ENCODE data around the gene RAB15.

The RAB15 gene

DNA sequence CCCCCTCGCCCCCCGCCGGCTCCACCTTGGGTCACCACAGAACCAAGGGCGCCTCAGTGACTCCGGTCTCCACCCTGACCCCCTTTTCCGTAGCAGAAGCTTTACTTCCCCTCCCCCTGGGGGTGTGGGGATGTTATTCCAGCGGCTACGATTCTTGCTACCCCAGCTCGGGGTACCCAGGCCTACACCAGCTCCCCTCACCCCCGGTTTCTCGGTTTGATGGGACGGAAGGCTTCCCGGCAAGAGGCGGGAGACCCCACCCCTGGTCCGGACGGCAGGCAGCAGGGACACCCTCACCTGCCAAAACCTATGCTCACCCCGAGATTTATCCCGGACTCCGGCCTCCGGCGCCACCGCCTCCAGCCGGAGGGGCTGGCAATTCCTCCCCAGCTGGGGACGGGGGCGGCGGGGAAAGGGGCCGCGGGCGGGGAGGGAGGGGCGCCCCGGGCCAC lies 619 bp downstream of the RAB15 start:
- H3K27ac ChIP-seq (ENCODE audit: low read length, poor library complexity, severe bottlenecking): peak overlapping the region; percentile 60
- WGBS: 0% methylated on average over 12 of the region's 31 CpGs
- H3K9me3 ChIP-seq (ENCODE audit: control insufficient read depth, low read length): no peaks in the 10 kb centered on the region
- H4K91ac ChIP-seq (ENCODE audit: low read length): no peak overlapping the region
- peaks cover 2% of the 10 kb centered on the region for H3K79me1 ChIP-seq (replicated peaks; ENCODE audit: low read length, poor library complexity, severe bottlenecking)
- peak overlapping the region; percentile 87 for H3K4me2 ChIP-seq (ENCODE audit: low read length, poor library complexity, severe bottlenecking)
- DNase-seq: no peak
- peaks cover 0 to 8% of the 10 kb centered on the region in 2 experiments for H3K36me3 ChIP-seq (ENCODE audit: control insufficient read depth in 1 of 2, insufficient read depth in 2 of 2, low read depth in 1 of 2, low read length in 2 of 2)
- H3K27me3 ChIP-seq (ENCODE audit: control insufficient read depth in 1 of 2, insufficient read depth in 1 of 2, low read length in 2 of 2): peaks cover 0 to 7% of the 10 kb centered on the region in 2 experiments
- H3K4ac ChIP-seq (ENCODE audit: low read depth in 1 of 2, low read length in 2 of 2): no peak overlapping the region
- peak overlapping the region; percentile 70 for H3K9ac ChIP-seq (ENCODE audit: low read length)
- H2BK12ac ChIP-seq (ENCODE audit: low read length in 2 of 2): no peak overlapping the region
- H3K4me3 ChIP-seq (ENCODE audit: insufficient read depth in 1 of 2, low read depth in 1 of 2, low read length in 2 of 2): peak overlapping the region; percentile 76 to 77
- peak overlapping the region; percentile 7 for H4K8ac ChIP-seq (ENCODE audit: low read length)
- H3K14ac ChIP-seq (ENCODE audit: low read length in 2 of 2): peak overlapping the region in 1 of 2 experiments; percentile 26
- no peak overlapping the region for H2BK120ac ChIP-seq (ENCODE audit: low read depth, low read length)
- H2AK5ac ChIP-seq (ENCODE audit: low read length, severe bottlenecking): peak overlapping the region; percentile 74
- peak overlapping the region in 1 of 2 experiments; percentile 91 for H3K18ac ChIP-seq (ENCODE audit: low read depth in 1 of 2, low read length in 2 of 2)
- no peak overlapping the region for H3K23ac ChIP-seq (ENCODE audit: low read length in 2 of 2)
- H2BK15ac ChIP-seq (ENCODE audit: low read depth, poor library complexity, severe bottlenecking): no peak overlapping the region
- H3K4me1 ChIP-seq (ENCODE audit: control insufficient read depth, insufficient read depth, low read depth, low read length): peaks cover 34% of the 10 kb centered on the region
- H2BK5ac ChIP-seq (ENCODE audit: low read depth, low read length, poor library complexity, severe bottlenecking): peak overlapping the region; percentile 10
- H2AFZ ChIP-seq (ENCODE audit: low read depth, low read length): peak overlapping the region; percentile 37

DNA sequence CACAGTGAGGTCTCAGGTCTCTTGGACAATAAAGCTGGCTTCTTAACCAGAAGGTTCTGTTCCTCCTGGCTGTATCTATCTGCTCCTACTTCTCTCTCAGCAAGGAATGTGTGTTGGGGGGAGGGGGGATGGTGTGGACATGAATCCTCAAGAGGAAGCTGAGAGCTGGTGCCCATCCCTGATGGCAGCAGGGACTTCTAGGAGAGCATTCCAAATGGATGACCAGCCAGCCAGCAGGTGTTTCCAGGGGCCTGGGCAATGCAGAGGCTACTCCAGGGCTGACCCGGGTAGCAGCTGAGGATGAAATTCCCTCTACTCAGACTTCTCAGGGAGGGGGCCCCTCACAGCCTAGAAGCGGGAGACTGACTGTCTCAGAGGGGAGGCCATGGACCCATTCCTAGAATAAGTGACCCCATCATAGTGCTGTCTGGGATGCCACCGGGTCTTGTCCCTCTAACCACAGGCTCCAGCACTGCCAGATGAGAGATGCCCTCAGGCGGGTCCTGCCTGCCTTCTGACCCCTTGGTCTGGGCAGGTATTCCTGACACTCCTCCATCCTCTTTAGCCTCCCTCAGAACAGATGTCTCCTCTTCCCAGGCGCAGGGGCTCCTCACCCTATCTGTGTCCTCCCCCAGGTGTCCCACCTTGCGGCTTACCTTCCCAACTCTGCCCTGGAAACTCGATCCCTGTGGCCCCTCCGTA lies 1.2 kb downstream of the RAB15 start:
- WGBS: 44% methylated on average over 8 of the region's 8 CpGs
- peak overlapping the region; percentile 76 to 77 for H3K4me3 ChIP-seq (ENCODE audit: insufficient read depth in 1 of 2, low read depth in 1 of 2, low read length in 2 of 2)
- H4K8ac ChIP-seq (ENCODE audit: low read length): no peak overlapping the region
- peaks cover 37% of the 10 kb centered on the region for H3K4me1 ChIP-seq (ENCODE audit: control insufficient read depth, insufficient read depth, low read depth, low read length)
- H3K4me2 ChIP-seq (ENCODE audit: low read length, poor library complexity, severe bottlenecking): peak overlapping the region; percentile 87
- H2BK12ac ChIP-seq (ENCODE audit: low read length in 2 of 2): no peak overlapping the region
- peak overlapping the region; percentile 74 for H2AK5ac ChIP-seq (ENCODE audit: low read length, severe bottlenecking)
- no peak overlapping the region for H4K91ac ChIP-seq (ENCODE audit: low read length)
- H3K36me3 ChIP-seq (ENCODE audit: control insufficient read depth in 1 of 2, insufficient read depth in 2 of 2, low read depth in 1 of 2, low read length in 2 of 2): peaks cover 0 to 10% of the 10 kb centered on the region in 2 experiments
- H3K14ac ChIP-seq (ENCODE audit: low read length in 2 of 2): no peak overlapping the region
- H2AFZ ChIP-seq (ENCODE audit: low read depth, low read length): no peak overlapping the region
- no peak overlapping the region for H2BK120ac ChIP-seq (ENCODE audit: low read depth, low read length)
- no peak overlapping the region for H3K18ac ChIP-seq (ENCODE audit: low read depth in 1 of 2, low read length in 2 of 2)
- no peak overlapping the region for H2BK15ac ChIP-seq (ENCODE audit: low read depth, poor library complexity, severe bottlenecking)
- peaks cover 0 to 7% of the 10 kb centered on the region in 2 experiments for H3K27me3 ChIP-seq (ENCODE audit: control insufficient read depth in 1 of 2, insufficient read depth in 1 of 2, low read length in 2 of 2)
- peaks cover 2% of the 10 kb centered on the region for H3K79me1 ChIP-seq (replicated peaks; ENCODE audit: low read length, poor library complexity, severe bottlenecking)
- peak overlapping the region; percentile 70 for H3K9ac ChIP-seq (ENCODE audit: low read length)
- no peak for DNase-seq
- peak overlapping the region; percentile 60 for H3K27ac ChIP-seq (ENCODE audit: low read length, poor library complexity, severe bottlenecking)
- H3K4ac ChIP-seq (ENCODE audit: low read depth in 1 of 2, low read length in 2 of 2): peak overlapping the region in 1 of 2 experiments; percentile 13
- H2BK5ac ChIP-seq (ENCODE audit: low read depth, low read length, poor library complexity, severe bottlenecking): no peak overlapping the region
- H3K23ac ChIP-seq (ENCODE audit: low read length in 2 of 2): peak overlapping the region in 1 of 2 experiments; percentile 63
- no peaks in the 10 kb centered on the region for H3K9me3 ChIP-seq (ENCODE audit: control insufficient read depth, low read length)

DNA sequence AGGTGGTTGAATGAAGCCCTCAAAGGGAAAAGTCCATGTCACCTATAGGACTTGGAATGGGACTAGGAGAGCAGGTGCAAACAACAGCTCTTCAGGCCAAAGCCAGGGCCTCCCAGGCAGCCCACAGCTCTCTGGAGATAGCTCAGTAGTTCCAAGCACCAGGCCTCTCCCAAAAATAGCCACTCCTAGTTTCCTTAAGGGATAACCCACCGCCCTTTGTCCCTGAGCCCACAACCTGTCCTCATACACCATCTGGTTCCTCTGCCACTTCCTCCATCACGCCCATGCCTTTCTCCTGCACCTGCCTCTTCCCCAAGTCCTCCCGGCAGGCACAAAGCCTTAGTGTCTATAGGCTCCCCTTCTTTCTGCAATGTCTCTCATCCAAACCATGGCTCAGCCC lies 2.1 kb downstream of the RAB15 start:
- H3K27ac ChIP-seq (ENCODE audit: low read length, poor library complexity, severe bottlenecking): no peak overlapping the region
- 91% methylated on average over 3 of the region's 3 CpGs for WGBS

DNA sequence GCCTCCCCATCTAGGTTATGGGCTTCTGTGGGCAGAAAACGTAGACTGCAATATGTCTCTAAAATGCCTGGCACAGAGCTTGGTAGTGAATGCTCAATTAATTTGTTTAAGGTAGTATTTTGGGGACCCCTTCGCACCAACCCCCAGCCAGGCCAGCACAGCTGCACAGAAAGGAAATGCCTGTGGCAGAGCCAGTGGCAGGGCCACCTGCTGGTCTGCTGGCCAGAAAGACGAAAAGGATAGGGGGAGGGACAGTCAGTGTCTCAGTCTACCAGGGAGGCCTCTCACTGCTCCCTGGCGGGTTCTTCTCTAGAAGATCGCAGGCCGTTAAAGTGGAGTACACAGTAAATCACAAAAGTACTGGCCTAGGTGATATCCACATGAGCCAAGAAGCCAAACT lies 3.5 kb downstream of the RAB15 start:
- H3K27me3 ChIP-seq (ENCODE audit: control insufficient read depth in 1 of 2, insufficient read depth in 1 of 2, low read length in 2 of 2): peaks cover 0 to 7% of the 10 kb centered on the region in 2 experiments
- peak overlapping the region; percentile 82 for H3K27ac ChIP-seq (ENCODE audit: low read length, poor library complexity, severe bottlenecking)
- peaks cover 41% of the 10 kb centered on the region for H3K4me1 ChIP-seq (ENCODE audit: control insufficient read depth, insufficient read depth, low read depth, low read length)
- H2BK120ac ChIP-seq (ENCODE audit: low read depth, low read length): no peak overlapping the region
- H3K4me2 ChIP-seq (ENCODE audit: low read length, poor library complexity, severe bottlenecking): peak overlapping the region; percentile 48
- no peak overlapping the region for H3K9ac ChIP-seq (ENCODE audit: low read length)
- no peak overlapping the region for H4K8ac ChIP-seq (ENCODE audit: low read length)
- no peak overlapping the region for H2AFZ ChIP-seq (ENCODE audit: low read depth, low read length)
- H3K23ac ChIP-seq (ENCODE audit: low read length in 2 of 2): no peak overlapping the region
- no peak overlapping the region for H3K4me3 ChIP-seq (ENCODE audit: insufficient read depth in 1 of 2, low read depth in 1 of 2, low read length in 2 of 2)
- no peak overlapping the region for H4K91ac ChIP-seq (ENCODE audit: low read length)
- no peak overlapping the region for H2BK15ac ChIP-seq (ENCODE audit: low read depth, poor library complexity, severe bottlenecking)
- no peak overlapping the region for H2BK5ac ChIP-seq (ENCODE audit: low read depth, low read length, poor library complexity, severe bottlenecking)
- peaks cover 2% of the 10 kb centered on the region for H3K79me1 ChIP-seq (replicated peaks; ENCODE audit: low read length, poor library complexity, severe bottlenecking)
- H3K9me3 ChIP-seq (ENCODE audit: control insufficient read depth, low read length): no peaks in the 10 kb centered on the region
- no peak for DNase-seq
- H2AK5ac ChIP-seq (ENCODE audit: low read length, severe bottlenecking): no peak overlapping the region
- H3K36me3 ChIP-seq (ENCODE audit: control insufficient read depth in 1 of 2, insufficient read depth in 2 of 2, low read depth in 1 of 2, low read length in 2 of 2): peaks cover 0 to 17% of the 10 kb centered on the region in 2 experiments
- no peak overlapping the region for H3K4ac ChIP-seq (ENCODE audit: low read depth in 1 of 2, low read length in 2 of 2)
- WGBS: 72% methylated on average over 6 of the region's 6 CpGs
- no peak overlapping the region for H3K18ac ChIP-seq (ENCODE audit: low read depth in 1 of 2, low read length in 2 of 2)
- no peak overlapping the region for H3K14ac ChIP-seq (ENCODE audit: low read length in 2 of 2)
- no peak overlapping the region for H2BK12ac ChIP-seq (ENCODE audit: low read length in 2 of 2)

More for the DNA sequence above, 2.1 kb downstream of the RAB15 start:
- H3K4me2 ChIP-seq (ENCODE audit: low read length, poor library complexity, severe bottlenecking): no peak overlapping the region
- H3K4me3 ChIP-seq (ENCODE audit: insufficient read depth in 1 of 2, low read depth in 1 of 2, low read length in 2 of 2): no peak overlapping the region
- H2AFZ ChIP-seq (ENCODE audit: low read depth, low read length): no peak overlapping the region
- no peak overlapping the region for H3K23ac ChIP-seq (ENCODE audit: low read length in 2 of 2)
- no peak overlapping the region for H2BK5ac ChIP-seq (ENCODE audit: low read depth, low read length, poor library complexity, severe bottlenecking)
- H3K4ac ChIP-seq (ENCODE audit: low read depth in 1 of 2, low read length in 2 of 2): no peak overlapping the region
- H4K91ac ChIP-seq (ENCODE audit: low read length): no peak overlapping the region
- no peak overlapping the region for H2BK12ac ChIP-seq (ENCODE audit: low read length in 2 of 2)
- H3K27me3 ChIP-seq (ENCODE audit: control insufficient read depth in 1 of 2, insufficient read depth in 1 of 2, low read length in 2 of 2): peaks cover 0 to 7% of the 10 kb centered on the region in 2 experiments
- peak overlapping the region; percentile 47 for H2AK5ac ChIP-seq (ENCODE audit: low read length, severe bottlenecking)
- no peak overlapping the region for H2BK120ac ChIP-seq (ENCODE audit: low read depth, low read length)
- peaks cover 2% of the 10 kb centered on the region for H3K79me1 ChIP-seq (replicated peaks; ENCODE audit: low read length, poor library complexity, severe bottlenecking)
- H3K4me1 ChIP-seq (ENCODE audit: control insufficient read depth, insufficient read depth, low read depth, low read length): peaks cover 40% of the 10 kb centered on the region
- DNase-seq: no peak
- no peak overlapping the region for H3K9ac ChIP-seq (ENCODE audit: low read length)
- H3K36me3 ChIP-seq (ENCODE audit: control insufficient read depth in 1 of 2, insufficient read depth in 2 of 2, low read depth in 1 of 2, low read length in 2 of 2): peaks cover 0 to 14% of the 10 kb centered on the region in 2 experiments
- no peak overlapping the region for H3K14ac ChIP-seq (ENCODE audit: low read length in 2 of 2)
- no peak overlapping the region for H4K8ac ChIP-seq (ENCODE audit: low read length)
- no peak overlapping the region for H3K18ac ChIP-seq (ENCODE audit: low read depth in 1 of 2, low read length in 2 of 2)
- no peaks in the 10 kb centered on the region for H3K9me3 ChIP-seq (ENCODE audit: control insufficient read depth, low read length)
- no peak overlapping the region for H2BK15ac ChIP-seq (ENCODE audit: low read depth, poor library complexity, severe bottlenecking)
